DMS53 treated with DMSO at 0.1 percent for 48 hours (cell line): ENCODE data around the gene BAZ2A.

Experiments used
- DNase-seq: peaks from one replicate; lab custom pipeline; 2025; ENCODE audit not compliant: unreplicated experiment; lab: John Stamatoyannopoulos, UW

The BAZ2A gene

DNA sequence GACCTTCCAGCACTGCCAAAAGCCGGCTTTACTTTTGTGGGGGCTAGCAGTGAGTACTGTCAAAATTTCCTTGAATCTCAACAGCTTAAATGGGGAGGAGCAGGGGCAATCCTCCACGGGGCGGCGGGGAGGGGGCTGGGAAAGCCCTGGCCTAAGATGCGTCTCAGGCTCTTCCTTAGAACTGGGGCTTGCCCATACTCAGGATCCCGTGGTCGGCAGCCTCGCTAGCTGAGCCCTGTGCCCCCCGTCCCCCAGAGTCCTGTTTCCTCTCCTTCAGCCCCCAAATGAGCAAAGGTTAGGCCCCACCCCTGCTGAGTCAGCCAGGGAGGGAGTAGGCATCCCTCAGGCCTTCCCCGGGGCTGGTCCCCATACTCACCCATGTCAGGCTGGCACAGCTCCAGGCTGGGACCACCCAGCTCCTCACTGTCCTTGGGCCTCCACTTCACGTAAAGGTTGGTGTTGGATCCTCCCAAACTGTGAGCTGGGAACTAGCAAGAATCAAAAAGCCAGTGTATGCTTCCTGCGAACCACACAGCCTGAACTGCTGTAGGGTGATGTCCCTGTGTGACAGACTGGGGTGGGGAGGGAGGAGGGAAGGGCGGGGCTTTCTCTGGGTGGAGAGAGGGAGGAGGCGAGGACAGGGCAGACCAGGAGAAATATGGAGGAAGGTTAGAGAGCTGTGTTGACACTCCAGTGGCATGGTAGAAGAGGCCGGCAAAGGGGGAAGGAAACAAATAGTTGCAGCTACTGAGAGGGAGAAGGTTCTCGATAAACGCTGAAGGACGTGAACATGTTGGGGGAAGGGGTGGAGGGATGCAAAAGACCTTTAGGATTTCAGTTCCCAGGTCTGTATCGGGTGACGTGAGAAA lies 5.9 kb upstream of the BAZ2A start:
- peak; percentile 83 for DNase-seq

DNA sequence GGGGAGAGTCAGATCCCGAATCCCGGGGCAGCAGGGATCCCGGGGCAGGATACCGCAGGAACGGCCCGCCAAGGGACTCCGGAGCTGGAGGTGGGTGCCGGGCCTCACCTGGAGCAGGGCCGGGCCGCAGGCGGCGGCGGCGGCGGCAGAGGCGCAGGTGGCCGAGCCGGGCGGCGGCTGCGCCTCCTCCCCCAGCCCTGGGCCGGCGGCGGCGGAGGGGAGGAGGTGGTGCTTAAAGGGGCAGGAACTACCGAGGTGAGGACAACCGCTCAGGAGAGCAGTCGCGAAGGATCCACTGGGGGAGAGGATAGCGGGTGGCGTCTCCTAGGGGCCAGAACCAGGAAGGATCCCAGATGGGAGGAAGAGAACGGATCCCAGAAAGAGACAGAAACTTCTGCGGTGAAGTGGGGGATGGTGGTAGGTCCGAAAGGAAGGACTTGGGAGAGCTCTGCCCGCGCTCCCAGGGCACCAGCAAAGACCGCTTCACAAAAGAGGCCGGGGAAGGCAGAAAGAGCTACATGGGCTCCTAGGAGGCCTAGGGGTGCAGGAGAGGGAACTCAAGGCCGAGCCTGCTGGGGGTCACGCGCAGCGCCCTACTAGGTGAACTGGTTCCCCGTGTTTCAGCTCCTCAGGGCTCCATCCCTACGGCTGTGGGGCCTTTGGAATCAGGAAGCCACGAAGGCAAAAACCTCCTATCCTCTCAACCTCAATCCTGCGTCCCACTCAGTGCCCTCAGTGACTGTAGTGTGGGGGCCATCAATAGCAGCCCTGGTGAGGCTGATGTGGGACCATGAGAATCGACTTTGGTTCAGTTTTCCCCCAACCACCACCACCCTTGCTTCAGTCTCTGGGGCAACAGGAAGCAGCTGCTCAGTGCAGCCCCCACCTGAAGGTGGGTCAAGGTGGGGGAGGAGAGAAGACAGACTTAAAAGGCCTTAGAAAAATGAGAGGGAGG lies 5.0 kb upstream of the BAZ2A start:
- peak; percentile 85 for DNase-seq

DNA sequence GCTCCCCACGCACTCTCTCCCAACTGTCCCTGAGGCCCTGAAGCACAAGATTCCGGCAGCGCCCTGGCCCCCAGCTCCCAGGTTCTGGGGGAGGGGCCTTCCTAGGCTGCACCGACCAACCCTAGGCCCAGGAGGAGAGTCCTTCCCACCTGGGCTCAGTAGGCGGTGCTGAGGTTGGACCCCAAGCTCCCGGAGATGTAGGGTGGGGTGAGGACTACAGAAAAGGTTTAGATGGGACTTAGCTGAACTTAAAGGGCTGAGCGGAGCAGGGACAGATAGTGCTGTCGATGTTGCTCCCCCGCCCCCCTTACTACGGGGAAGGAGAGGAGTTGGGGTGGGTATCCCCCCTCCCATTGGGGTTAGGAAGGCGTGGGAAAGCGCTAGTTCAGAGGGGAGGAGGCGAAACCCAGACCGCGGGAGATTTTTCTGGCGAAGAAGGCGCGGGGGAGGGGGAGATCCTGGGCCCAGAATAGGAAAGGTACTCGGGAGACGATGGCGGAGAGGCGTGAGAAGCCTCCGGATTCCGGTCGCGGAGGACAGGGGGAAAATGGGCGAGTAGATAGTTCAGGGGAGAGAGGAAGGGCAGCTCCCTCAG lies 4.2 kb upstream of the BAZ2A start:
- DNase-seq, result no peak

DNA sequence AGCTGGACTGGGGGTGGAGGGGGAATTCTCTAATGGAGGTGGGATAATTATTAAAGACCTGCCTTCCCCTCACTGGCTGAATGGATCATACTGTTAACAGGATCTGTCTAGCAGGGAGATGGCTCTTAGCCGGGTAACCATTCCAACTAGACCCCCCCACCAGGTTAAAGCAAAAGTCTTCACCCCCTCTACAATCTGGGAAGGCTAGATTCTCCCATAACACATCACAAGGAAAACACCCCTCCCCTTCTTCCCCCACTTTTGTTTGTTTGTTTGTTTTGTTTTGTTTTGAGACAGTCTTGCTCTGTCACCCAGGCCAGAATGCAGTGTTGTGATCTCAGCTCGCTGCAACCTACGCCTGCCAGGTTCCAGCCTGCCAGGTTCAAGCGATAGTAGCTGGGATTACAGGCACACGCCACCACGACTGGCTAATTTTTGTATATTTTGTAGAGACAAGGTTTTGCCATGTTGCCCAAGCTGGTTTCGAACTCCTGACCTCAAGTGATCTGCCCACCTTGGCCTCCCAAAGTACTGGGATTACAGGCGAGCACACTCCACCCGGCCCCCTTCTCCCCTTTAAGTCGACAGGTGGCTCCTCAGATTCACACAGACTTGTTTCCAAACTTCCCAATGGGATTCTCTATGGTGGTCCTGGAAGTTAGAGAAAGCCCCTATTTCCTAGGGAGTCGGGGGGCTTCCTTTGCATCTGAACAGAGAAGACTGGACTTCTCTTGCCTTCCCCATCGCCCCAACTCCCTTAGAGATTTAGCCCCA lies 3.5 kb upstream of the BAZ2A start:
- no peak for DNase-seq

DNA sequence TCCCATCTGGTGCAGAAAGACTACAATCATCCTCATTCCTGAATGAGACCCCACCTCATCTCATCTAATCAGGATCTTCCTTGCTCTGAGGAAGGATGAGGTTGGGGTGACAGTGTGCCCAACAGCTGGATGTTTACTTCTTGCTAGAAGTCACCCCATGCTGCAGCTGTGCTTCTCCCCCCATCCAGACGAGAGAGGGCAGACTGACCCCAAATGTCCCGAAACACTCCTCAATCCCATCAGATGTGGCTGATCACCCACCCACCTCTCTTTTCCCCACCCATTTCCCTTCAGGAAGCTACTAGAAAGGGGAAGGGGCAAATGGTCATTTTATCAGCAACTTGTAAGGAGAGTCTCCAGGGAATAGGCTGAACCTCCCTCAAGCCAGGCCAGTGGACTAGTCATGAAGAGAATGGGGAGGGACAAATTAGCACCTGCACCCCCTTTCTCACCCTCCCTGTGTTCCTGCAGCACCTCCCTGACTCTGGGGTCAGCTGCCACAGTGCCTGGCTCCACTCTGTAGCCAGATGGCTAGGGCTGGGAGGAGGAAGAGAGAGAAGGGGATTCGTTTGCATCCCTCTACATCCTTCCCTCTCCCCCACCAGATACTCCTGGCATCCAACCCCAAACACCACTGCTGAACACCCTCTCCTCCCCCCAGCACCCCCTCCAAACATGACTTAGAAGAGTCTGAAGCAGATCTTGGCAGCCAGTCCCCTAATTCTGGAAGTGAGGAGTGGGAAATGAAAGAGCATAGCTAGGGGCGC lies 2.8 kb upstream of the BAZ2A start:
- no peak for DNase-seq

DNA sequence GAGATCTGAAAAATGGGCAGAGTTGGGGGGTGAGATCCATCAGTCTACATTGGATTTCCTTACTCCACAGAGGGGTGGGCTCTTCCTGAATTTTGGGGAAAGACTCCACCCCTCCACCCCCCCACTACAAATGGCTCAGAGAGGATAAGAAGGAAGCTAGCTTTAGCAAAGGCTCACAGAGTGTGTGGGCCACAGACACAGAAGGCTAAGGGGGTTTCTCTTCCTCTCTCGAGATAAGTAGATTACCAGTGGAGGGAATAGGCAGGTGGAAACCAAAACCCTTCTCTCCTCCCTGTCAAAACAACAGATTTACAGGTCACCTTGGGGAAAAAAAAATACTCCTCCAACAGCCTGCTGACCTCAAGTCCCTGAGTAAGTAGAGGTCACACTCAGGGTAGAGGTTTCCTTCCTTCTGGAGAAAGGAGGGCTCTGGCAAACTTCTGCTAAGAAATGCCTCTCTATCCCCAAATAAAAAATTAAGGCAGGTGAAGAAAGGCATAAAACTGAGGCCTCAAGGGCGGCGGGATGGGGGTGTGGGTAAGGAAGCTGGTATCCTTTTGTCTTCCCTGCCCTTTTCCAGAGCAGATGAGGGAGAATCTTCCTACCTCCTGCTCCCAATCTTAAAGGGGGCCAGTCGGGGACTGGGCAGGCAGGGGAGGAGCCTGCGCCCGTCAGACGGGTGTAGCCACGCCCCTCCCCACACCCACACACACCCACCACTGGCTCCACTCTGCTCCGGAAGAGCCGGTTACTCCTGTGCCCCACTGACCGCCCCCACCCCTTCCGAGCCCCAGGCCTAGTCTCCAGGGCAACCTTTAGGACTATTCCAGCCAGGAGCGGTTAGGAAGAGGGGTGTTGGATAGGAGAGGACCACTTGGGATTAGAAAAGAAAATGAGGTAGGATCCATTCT lies 1.9 kb upstream of the BAZ2A start:
- DNase-seq, result no peak

DNA sequence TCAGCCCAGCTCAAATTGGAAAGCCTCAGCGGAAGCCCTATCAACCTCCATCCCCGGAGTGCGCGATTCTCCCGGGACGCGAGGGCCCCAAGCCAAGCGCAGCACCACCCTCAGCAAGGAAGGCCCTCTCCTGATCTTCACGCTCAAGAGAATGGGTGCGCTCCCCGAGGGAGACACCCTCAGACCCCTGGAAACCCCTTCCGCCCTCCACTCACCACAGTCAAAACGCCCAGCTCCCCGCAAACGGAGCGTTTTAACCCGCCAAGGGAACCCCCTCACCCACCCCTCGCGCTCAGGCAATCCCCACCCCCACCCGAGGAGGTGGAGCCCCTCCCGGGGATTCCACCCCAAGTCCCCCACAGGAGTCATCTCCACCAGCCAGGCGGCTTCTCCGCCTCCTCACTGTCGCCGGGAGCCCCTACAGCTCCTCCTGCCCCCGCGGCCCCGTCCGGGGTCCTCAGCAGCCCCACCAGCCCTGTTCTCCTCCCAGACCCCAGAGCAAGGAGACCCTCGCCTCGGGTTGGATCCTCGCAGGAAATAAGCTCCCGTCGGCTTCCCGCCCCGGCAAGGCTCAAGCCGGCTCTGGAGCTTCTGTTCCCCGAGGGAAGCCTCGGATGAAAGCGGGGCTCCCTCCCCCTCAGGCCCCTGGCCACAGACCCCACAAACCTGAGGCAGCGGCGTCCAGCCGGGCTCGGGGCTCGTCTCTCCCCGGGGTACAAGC lies 507 bp downstream of the BAZ2A start:
- no peak for DNase-seq

DNA sequence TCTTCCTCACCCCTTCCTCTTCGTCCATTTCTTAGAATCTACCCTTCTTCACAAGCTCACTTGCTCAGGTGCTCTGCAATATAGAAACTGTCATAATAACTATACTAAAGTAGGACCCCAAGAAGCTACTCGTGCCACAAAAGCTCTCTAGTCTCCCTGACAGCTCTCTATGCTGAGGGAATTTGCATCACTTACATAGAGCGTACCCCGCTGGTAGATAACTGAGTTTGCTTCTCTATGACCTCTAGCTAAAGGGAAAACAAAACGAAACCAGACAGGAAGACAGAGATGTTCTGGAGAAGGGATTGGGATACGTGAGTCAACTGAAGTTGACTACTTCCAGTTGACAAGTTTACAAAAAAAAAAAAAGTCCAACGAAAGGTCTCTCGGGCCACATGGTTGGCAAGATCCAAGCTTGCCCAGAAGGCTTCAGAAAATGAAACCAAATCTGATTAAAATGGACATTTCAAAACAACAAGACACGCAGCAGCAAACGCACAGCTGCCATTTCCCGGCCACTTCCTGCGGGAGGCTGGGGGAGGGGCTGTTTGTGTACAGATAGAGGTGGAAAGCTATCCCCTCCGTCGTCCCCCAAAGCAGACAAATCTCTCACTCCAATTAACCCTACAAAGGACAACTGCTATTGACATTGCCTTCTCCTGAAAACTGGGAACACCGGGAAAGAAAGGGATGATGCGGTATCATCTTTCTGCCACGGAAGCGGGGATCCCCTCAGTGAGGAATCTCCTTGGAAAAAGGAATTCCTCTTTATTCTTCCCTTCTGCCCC lies 1.3 kb downstream of the BAZ2A start:
- peak; percentile 28 for DNase-seq

DNA sequence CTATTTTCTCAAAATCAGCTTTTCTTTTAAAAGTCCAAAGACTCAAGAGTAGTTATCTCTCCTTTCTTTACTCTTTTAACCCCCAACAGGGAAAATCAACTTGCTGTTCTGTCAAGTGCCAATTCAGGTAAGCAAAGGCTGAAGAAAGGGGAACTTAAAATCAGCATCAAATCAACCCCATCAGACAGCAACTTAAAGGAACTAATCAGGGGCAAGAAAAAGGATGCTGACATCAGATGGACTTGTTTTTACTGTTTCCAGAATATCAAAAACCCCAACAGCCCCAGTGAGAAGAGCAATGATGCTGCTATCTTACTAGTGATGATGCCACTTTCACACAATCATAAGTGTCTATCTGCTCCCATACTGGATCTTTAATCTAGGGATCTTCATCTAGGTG lies 3.4 kb downstream of the BAZ2A start:
- DNase-seq, result no peak

DNA sequence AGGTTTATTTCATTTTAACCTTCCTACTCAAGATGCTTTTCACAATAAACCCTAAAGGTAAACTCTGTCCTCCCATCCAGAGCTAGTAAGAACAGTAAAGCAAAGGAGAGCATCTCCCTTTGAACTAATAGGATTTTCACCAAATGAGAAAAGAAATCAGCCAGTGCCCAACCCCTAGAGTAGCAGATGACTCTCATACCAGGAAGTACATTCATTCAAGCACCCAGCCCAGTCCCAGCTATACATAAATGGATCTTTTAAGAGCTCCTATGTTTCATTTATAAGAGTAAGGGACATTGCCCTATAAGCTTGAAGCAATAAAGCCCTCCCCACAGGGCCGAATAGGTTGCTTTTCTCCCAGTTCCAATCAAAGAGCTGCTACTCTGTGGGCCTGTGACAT lies 7.6 kb downstream of the BAZ2A start:
- DNase-seq, result no peak

DNA sequence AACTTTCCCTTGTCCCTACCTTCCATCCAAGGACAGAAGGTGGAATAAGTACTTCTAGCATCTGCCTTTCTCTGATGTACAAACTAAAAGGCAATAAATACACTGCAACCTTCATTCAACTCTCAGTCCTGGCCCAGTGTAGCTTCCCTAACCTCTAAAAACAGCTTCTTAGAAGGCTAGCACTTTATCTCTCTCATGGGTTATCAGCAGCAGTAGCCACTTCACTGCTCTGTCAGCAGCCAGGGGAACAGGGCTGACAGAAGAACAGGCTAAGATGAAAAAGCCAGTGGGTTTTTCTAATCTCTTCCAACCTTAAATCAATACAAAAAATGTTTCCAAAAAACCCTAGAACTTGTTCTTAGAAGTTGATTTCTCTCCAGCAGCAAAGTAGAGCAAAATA lies 13.2 kb downstream of the BAZ2A start:
- DNase-seq, result no peak

DNA sequence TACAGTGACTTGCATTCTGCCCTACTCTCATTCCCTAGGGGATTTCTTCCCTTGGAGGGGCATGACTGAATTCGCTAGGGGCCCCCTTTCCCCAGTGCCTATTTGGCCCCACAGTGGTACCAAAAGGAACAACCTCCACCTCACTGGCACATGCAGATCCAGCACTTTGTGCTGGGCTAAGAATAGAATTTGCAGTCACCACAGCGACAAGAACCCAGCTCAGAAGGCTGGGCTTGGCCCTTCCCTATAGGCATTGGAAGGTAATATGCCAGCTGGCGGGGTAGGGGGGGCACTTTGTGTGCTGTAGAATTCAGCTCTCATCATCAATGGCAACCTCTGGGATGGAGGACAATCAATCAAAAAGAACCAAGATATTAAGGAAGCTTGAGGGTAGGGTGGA lies 13.9 kb downstream of the BAZ2A start:
- no peak for DNase-seq

DNA sequence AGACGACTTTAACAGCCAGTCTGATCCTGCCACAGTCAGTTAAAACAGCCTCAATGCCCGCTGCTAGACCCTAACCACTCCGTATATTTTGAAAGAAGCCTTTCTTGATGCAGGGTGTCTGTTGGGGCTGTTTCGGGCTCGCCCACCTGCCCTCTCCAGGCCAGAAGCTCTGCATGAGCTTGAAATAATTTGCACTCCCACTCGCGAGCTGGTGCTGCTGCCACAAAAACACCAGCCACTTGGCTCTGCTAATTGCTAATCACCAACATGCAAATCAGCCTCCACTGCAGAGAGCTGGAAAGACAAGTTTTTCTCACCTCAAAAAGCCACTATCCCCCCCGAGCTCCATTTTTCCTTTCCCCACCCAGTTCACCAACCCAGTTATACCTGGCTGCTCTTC lies 15.5 kb downstream of the BAZ2A start:
- no peak for DNase-seq

DNA sequence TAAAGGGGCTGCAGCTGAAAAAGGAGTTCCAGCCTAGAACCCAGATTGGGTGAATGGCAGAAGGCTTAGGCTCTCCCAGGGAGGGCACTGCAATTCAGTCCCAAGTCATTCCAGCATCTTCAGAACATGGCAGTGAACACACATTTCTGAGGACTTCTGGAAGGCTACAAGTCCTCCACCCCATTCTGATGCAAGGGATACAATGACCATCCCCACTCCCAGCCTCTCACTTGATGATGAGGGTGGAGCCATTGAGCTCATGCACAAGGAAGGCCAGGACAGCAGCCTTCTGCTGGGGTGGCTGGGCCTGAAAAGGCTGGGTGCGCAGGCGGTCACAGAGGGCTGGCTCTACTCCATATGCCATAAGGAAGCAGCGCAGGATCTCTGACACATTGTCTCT lies 25.8 kb downstream of the BAZ2A start:
- DNase-seq, result no peak

DNA sequence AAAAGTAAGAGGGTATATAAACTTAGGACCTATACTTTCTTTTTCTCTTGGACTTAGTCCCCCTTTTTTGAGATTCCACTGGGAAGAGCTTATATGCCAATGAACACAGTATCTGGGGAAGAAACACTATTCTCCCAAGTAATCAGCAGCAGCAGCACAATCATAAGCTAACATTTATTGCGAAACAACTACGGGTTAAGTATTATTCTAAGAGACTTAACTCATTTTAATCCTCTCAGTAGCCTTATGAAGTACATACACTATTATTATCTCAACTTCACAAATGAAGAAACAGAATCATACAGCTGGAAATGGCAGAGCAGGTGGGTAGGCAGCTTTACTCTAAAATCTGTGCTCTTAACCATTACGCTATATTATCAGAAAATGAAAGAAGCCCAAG lies 27.9 kb downstream of the BAZ2A start:
- no peak for DNase-seq

DNA sequence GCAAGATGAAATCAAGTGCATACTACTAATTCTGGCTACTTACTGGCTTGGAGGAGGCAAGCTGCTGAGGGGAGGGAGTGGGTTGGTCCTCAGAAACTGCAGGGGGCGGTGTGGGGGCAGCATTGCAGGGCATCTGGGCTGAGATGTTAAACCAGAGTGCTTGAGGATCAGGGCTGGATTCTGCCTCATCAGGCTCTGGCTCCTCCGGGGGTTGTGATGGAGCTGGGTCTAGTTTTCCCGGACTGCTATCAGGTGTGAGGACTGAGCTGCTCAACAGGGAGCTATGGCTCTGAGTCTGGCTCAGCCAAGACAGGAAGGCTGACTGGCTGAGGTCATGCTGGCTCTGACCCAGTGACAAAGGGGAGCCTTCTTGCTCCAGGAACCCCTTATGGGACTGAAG lies 28.6 kb downstream of the BAZ2A start:
- DNase-seq, result no peak

DNA sequence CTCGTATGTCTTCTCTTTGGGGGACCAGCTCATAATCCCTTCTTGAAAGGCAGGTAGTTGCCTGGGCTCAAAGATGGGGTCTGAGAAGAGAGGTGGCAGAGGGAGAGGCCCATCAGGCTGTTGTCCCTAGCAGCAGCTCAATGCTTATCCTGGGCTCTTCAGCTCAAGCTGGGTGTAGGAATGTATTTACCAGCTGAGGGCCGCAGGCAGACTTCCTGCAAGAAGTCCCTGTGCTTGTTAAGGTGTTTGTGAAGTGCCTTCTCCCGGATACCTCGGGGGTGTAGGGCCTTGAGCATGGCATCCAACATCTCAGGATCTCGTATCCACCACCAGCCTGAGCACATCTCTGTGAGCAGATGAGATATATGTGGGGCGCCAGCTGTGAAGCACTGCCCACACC lies 29.4 kb downstream of the BAZ2A start:
- no peak for DNase-seq

DNA sequence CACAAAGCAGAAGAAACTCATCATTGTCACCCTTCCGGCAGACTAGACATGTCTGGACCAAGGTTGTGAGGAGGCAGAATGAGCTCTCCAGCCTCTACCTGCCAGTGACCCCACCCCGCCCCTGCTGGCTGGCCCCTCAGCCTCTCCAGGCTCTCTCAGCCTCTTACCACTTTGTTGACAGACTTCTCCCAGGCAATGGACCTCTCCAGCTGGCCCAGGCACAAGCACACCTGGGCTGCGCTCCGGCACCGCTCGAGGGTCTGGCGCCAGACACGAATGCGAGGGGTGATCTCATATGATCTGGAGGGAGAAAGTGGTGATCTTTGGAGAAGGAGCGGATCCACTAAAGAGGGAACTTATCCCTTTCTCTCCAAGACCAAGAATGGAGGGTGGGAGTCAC lies 30.3 kb downstream of the BAZ2A start:
- DNase-seq, result no peak
